Testis (tissue), 2 donors: ENCODE data around the gene GAGE10.

Experiments used
- POLR2A ChIP-seq: fragments of 450-650 bp; IDR thresholded peaks from one replicate; pipeline ENCODE4 v1.6.1; 2017; ENCODE audit warnings: antibody characterized with exemption, mild to moderate bottlenecking, moderate library complexity
- TF ChIP-seq, protein P1 (sequence below), 3 experiments: fragments of 450-650 bp in 2 of 3; fragments of 200-600 bp in 1 of 3; sonication (generic) in 1 of 3; IDR thresholded peaks; one replicate each; pipeline ENCODE4 v1.5.1; 2016 to 2019; ENCODE audit warnings: antibody characterized with exemption in 3 of 3, mild to moderate bottlenecking in 2 of 3, moderate library complexity in 1 of 3

DNA sequence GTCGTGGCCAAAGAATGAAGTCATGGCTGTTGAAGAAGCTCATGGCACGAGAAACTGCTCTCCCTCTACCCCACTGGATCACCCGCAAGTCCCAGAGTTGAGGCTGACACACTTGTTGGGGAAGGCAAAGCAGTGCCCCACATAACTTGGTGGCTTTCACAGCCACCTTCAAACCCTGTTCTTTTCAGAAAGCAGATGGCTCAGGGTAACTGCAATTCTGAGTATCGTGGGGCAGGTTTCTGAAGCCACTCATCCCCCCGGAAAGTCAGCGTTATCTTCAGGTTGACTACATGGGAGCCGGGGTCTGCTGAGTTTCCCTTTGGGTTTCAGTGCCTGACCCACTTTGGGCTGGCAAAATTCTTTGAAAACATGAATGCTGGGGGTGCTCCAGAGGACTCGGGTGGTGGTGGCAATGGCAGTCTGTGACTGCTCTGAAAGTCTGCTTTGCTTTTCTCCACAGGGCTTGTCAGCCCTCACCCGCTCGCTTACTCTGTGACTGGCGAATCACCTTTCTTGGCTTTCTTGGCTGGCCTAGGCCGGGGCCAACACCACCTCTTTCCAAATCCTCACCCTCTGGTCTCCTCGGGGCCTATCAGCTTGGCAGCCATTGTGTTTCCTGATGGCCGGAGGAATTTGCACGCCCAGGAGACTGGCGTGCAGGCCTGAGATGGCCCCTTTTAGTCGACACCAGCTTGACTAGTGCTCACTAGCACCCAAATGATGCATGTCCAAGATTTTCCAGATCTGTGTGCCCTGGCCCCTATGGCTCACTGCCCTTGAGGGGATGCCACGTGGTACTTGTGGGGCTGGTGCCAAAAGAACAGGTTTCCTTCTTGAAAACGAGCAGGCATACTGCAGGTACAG lies 26.5 kb upstream of the GAGE10 start:
- TF ChIP-seq, protein P1, sequence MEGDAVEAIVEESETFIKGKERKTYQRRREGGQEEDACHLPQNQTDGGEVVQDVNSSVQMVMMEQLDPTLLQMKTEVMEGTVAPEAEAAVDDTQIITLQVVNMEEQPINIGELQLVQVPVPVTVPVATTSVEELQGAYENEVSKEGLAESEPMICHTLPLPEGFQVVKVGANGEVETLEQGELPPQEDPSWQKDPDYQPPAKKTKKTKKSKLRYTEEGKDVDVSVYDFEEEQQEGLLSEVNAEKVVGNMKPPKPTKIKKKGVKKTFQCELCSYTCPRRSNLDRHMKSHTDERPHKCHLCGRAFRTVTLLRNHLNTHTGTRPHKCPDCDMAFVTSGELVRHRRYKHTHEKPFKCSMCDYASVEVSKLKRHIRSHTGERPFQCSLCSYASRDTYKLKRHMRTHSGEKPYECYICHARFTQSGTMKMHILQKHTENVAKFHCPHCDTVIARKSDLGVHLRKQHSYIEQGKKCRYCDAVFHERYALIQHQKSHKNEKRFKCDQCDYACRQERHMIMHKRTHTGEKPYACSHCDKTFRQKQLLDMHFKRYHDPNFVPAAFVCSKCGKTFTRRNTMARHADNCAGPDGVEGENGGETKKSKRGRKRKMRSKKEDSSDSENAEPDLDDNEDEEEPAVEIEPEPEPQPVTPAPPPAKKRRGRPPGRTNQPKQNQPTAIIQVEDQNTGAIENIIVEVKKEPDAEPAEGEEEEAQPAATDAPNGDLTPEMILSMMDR (IDR thresholded peaks at IDR 0.05): no peak
- no peak for TF ChIP-seq POLR2A
